Measurements from ENCODE around the gene SURF2. TPM values are rescaled to one million over a fixed set of nuclear protein-coding genes. Genes with fewer than 3 reads are reported as not detected.

SURF2 gene
- polyA plus RNA-seq, 1 of the 3 experiments (the other 2 are of a cell fraction), result 46.8 TPM

- TF ChIP-seq ZBTB33 (IDR thresholded peaks at IDR 0.05; ENCODE audit: borderline replicate concordance, low read depth) (no peak), EZH2phosphoT487 (IDR thresholded peaks at IDR 0.05; ENCODE audit: borderline replicate concordance, low read depth) (no peak), RAD21 (IDR thresholded peaks at IDR 0.05; ENCODE audit: low read length) (no peak), USF1 (IDR thresholded peaks at IDR 0.05; ENCODE audit: borderline replicate concordance, low read depth) (no peak)
These were observed 11.4 kb downstream of the SURF2 start (continued) for GRCh38 chr9:133367778-133368177.

- Histone ChIP-seq H3F3A (replicated peaks; ENCODE audit: insufficient read depth) (peaks cover 6% of the 10 kb centered on the region), H3K9me3 (no peaks in the 10 kb centered on the region), H3K4me2 (no peak overlapping the region), H4K20me1 (ENCODE audit: insufficient read depth) (peaks cover 91% of the 10 kb centered on the region), H3K4me1 (ENCODE audit: control insufficient read depth in 1 of 2, insufficient read depth in 2 of 2, low read depth in 1 of 2, low read length in 1 of 2) (peaks cover 0 to 37% of the 10 kb centered on the region in 2 experiments; a peak in 2 of 4 replicates), H3K79me2 (ENCODE audit: insufficient read depth) (peaks cover 99% of the 10 kb centered on the region), H3K27ac (ENCODE audit: low read depth in 2 of 2, low read length in 1 of 2) (peak overlapping the region in 1 of 2 experiments; percentile 43; a peak in 2 of 4 replicates), H2AFZ (ENCODE audit: low read depth) (no peak overlapping the region), H3K36me3 (replicated peaks in 1 of 2; ENCODE audit: control insufficient read depth in 1 of 2, insufficient read depth in 2 of 2, low read length in 1 of 2) (peaks cover 41 to 77% of the 10 kb centered on the region in 2 experiments), H3K9me2 (no peaks in the 10 kb centered on the region), H3K27me3 (ENCODE audit: insufficient read depth) (no peaks in the 10 kb centered on the region), H3K9ac (no peak overlapping the region), H3K4me3 (ENCODE audit: low read depth in 2 of 2, low read length in 1 of 2) (no peak overlapping the region)
- 83% methylated on average over 15 of the region's 18 CpGs for WGBS (ENCODE audit: low lambda C conversion rate)
- CTCF ChIA-PET, result interaction anchor here (1.6 to 2.7 kb wide), 2 partner anchors 12 to 118 kb away, joined by 3 to 7 read pairs; partner anchors contain the start of genes SURF1 and SURF2
- peak; percentile 79 for DNase-seq
- TF ChIP-seq MXI1 (IDR thresholded peaks at IDR 0.05; ENCODE audit: low read depth, low read length) (peak; percentile 94), GATA2 (CRISPR knock-in tag; IDR thresholded peaks at IDR 0.05) (peak; percentile 86), MAX (IDR thresholded peaks at IDR 0.05; ENCODE audit: low read depth) (no peak)
- POLR2A ChIA-PET, result interaction anchor here (0.9 kb wide), 1 partner anchor 11 kb away, joined by 3 read pairs; the partner anchor contains the start of genes SURF1 and SURF2
These were observed 12.0 kb downstream of the SURF2 start for GRCh38 chr9:133368249-133368881.

- WGBS (ENCODE audit: low lambda C conversion rate), result 93% methylated on average over 6 of the region's 6 CpGs
- peaks cover 5 to 39% of the 10 kb centered on the region in 2 experiments; a peak in 3 of 4 replicates for H3K4me1 ChIP-seq (ENCODE audit: control insufficient read depth in 1 of 2, insufficient read depth in 2 of 2, low read depth in 1 of 2, low read length in 1 of 2)
- no peaks in the 10 kb centered on the region for H3K9me3 ChIP-seq
- ChIA-PET POLR2A (no interaction called here), CTCF (no interaction called here)
- no peak overlapping the region for H3K4me3 ChIP-seq (ENCODE audit: low read depth in 2 of 2, low read length in 1 of 2)
- H3K79me2 ChIP-seq (ENCODE audit: insufficient read depth), result peaks cover 99% of the 10 kb centered on the region
- H3K36me3 ChIP-seq (replicated peaks in 1 of 2; ENCODE audit: control insufficient read depth in 1 of 2, insufficient read depth in 2 of 2, low read length in 1 of 2), result peaks cover 43 to 70% of the 10 kb centered on the region in 2 experiments
- H3K9me2 ChIP-seq, result no peaks in the 10 kb centered on the region
- no peak overlapping the region; a peak in 1 of 4 replicates for H3K27ac ChIP-seq (ENCODE audit: low read depth in 2 of 2, low read length in 1 of 2)
- H3K4me2 ChIP-seq, result no peak overlapping the region
- TF ChIP-seq EZH2phosphoT487 (IDR thresholded peaks at IDR 0.05; ENCODE audit: borderline replicate concordance, low read depth) (no peak), FOSL2 (IDR thresholded peaks at IDR 0.05; ENCODE audit: borderline replicate concordance, low read depth) (no peak), RCOR1 (IDR thresholded peaks at IDR 0.05; ENCODE audit: low read length) (no peak), IRF3 (IDR thresholded peaks at IDR 0.05; ENCODE audit: low read depth, low read length) (no peak), RAD21 (IDR thresholded peaks at IDR 0.05; ENCODE audit: low read length) (no peak), RFX5 (IDR thresholded peaks at IDR 0.05; ENCODE audit: low read length) (no peak), MXI1 (IDR thresholded peaks at IDR 0.05; ENCODE audit: low read depth, low read length) (no peak), TEAD4 (IDR thresholded peaks at IDR 0.05; ENCODE audit: borderline replicate concordance, insufficient read depth) (no peak), SIN3A (IDR thresholded peaks at IDR 0.05; ENCODE audit: borderline replicate concordance, low read depth, low read length) (no peak), TAF1 (IDR thresholded peaks at IDR 0.05; ENCODE audit: borderline replicate concordance, low read depth, low read length) (no peak), CTCF (IDR thresholded peaks at IDR 0.05) (no peak), FOXM1 (IDR thresholded peaks at IDR 0.05; ENCODE audit: low read depth) (no peak), GABPA (IDR thresholded peaks at IDR 0.05; ENCODE audit: low read depth) (no peak), EP300 (IDR thresholded peaks at IDR 0.05; ENCODE audit: borderline replicate concordance in 1 of 2, low read depth in 1 of 2, low read length in 1 of 2) (no peak)
- peaks cover 95% of the 10 kb centered on the region for H4K20me1 ChIP-seq (ENCODE audit: insufficient read depth)
- no peak overlapping the region for H3K9ac ChIP-seq
- no peak overlapping the region for H2AFZ ChIP-seq (ENCODE audit: low read depth)
- no peak for DNase-seq
- no peaks in the 10 kb centered on the region for H3K27me3 ChIP-seq (ENCODE audit: insufficient read depth)
- no peaks in the 10 kb centered on the region for H3F3A ChIP-seq (replicated peaks; ENCODE audit: insufficient read depth)
These were observed 13.1 kb downstream of the SURF2 start for GRCh38 chr9:133369422-133369821.
